ENCODE results near the gene MIPOL1. TPM values are rescaled to one million over a fixed set of nuclear protein-coding genes. Genes with fewer than 3 reads are reported as not detected.

Gene MIPOL1
- total RNA-seq, 1 donor from 2014 or later, result 12.1 TPM

- no peak overlapping the region for H3K4me3 Mint-ChIP-seq (ENCODE audit: unreplicated experiment)
- no peaks in the 10 kb centered on the region for H3K9me3 Mint-ChIP-seq (ENCODE audit: unreplicated experiment)
- no peak for DNase-seq (ENCODE audit: low spot score)
- no peaks in the 10 kb centered on the region for H3K4me1 Mint-ChIP-seq (ENCODE audit: unreplicated experiment)
- no peak for TF ChIP-seq CTCF (IDR thresholded peaks at IDR 0.05; ENCODE audit: unreplicated experiment)
- H3K27me3 Mint-ChIP-seq (ENCODE audit: unreplicated experiment), result peaks cover 2% of the 10 kb centered on the region
- no peak overlapping the region for H3K27ac Mint-ChIP-seq (ENCODE audit: unreplicated experiment)
- H3K36me3 Mint-ChIP-seq (ENCODE audit: low read depth, unreplicated experiment), result no peaks in the 10 kb centered on the region
These were observed 40.0 kb downstream of the MIPOL1 start for GRCh38 chr14:37237735-37238200.

DNA sequence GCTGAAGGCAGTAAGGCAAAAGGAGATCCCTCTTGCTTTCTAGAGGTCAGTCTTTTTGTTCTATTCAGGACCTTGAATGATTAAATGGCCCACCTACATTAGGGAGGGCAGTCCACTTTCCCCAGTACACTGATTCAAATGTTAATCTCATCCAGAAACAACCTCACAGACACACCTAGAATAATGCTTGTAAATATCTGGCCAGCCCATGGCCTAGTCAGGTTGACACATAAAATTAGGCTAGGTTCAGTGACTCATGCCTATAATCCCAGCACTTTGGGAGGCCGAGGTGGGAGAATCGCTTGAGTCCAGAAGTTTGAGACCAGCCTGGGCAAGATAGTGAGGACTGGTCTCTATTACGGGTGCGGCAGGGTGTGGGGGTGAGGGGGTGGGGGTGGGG, 43.5 kb downstream of the MIPOL1 start:
- TF ChIP-seq CTCF (IDR thresholded peaks at IDR 0.05; ENCODE audit: unreplicated experiment), result no peak
- no peaks in the 10 kb centered on the region for H3K4me1 Mint-ChIP-seq (ENCODE audit: unreplicated experiment)
- no peak overlapping the region for H3K27ac Mint-ChIP-seq (ENCODE audit: unreplicated experiment)

GRCh38 chr14:37246427-37246829, 48.7 kb downstream of the MIPOL1 start:
- Mint-ChIP-seq H3K27me3 (ENCODE audit: unreplicated experiment) (peaks cover 1% of the 10 kb centered on the region), H3K4me3 (ENCODE audit: unreplicated experiment) (no peak overlapping the region), H3K36me3 (ENCODE audit: low read depth, unreplicated experiment) (no peaks in the 10 kb centered on the region), H3K9me3 (ENCODE audit: unreplicated experiment) (no peaks in the 10 kb centered on the region), H3K4me1 (ENCODE audit: unreplicated experiment) (no peaks in the 10 kb centered on the region), H3K27ac (ENCODE audit: unreplicated experiment) (no peak overlapping the region)
- no peak for DNase-seq (ENCODE audit: low spot score)
- TF ChIP-seq CTCF (IDR thresholded peaks at IDR 0.05; ENCODE audit: unreplicated experiment), result peak; percentile 91

More for the DNA sequence above, 43.5 kb downstream of the MIPOL1 start:
- H3K36me3 Mint-ChIP-seq (ENCODE audit: low read depth, unreplicated experiment), result no peaks in the 10 kb centered on the region
- H3K27me3 Mint-ChIP-seq (ENCODE audit: unreplicated experiment), result peaks cover 2% of the 10 kb centered on the region
- no peak overlapping the region for H3K4me3 Mint-ChIP-seq (ENCODE audit: unreplicated experiment)
- no peak for DNase-seq (ENCODE audit: low spot score)
- H3K9me3 Mint-ChIP-seq (ENCODE audit: unreplicated experiment), result no peaks in the 10 kb centered on the region

DNA sequence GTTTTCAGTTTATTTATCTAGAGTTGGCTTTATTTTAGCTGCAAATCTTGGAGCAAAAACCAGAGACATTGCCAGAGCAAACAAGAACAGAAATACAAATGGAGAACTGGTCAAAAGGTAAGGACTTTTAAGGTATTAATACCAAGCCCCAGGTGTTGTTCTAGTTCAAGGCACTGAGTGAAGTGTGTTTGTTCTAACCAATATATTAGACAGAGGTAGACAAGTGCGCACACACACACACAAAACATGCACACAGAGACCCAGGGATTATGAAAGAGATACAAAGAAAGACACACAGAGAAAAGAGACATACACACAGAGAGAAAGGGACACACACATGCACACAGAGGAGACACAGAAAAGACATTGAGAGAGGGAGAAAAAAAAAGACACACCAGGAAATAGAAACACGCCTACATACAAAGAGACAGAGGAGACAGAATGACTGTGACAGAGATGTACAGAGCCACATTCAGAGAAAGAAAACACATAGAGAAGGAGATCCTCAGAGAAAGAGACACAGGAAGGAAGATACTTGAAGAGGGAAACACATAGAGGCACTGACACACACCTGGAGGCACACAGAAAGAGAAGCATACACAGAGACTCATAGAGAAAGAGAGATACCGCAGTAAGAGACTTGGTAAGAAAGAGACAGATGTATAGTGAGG, 50.2 kb downstream of the MIPOL1 start:
- Mint-ChIP-seq H3K36me3 (ENCODE audit: low read depth, unreplicated experiment) (no peaks in the 10 kb centered on the region), H3K4me1 (ENCODE audit: unreplicated experiment) (no peaks in the 10 kb centered on the region), H3K27ac (ENCODE audit: unreplicated experiment) (no peak overlapping the region), H3K9me3 (ENCODE audit: unreplicated experiment) (no peaks in the 10 kb centered on the region), H3K27me3 (ENCODE audit: unreplicated experiment) (peaks cover 1% of the 10 kb centered on the region), H3K4me3 (ENCODE audit: unreplicated experiment) (no peak overlapping the region)
- no peak for DNase-seq (ENCODE audit: low spot score)
- no peak for TF ChIP-seq CTCF (IDR thresholded peaks at IDR 0.05; ENCODE audit: unreplicated experiment)

DNA sequence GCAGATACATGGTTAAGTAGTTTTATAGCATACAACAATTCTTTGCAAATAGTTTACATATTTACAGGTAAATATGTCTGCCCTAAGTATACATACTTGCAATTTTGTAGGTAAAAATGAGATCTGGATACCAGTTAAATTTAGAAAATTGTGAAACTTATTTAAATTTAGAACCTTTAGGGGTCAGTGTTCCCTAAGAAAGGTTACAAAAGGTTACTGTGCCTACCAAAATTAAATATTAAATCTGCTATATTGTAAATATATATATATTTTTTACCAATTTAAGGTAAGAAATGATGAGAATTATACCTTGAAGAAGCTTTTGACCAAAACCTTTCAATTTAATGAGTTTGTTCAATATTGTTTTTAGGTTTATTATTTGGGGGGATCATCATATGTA, 54.0 kb downstream of the MIPOL1 start:
- DNase-seq (ENCODE audit: low spot score), result no peak
- TF ChIP-seq CTCF (IDR thresholded peaks at IDR 0.05; ENCODE audit: unreplicated experiment), result peak; percentile 40
- Mint-ChIP-seq H3K27ac (ENCODE audit: unreplicated experiment) (no peak overlapping the region), H3K9me3 (ENCODE audit: unreplicated experiment) (no peaks in the 10 kb centered on the region), H3K27me3 (ENCODE audit: unreplicated experiment) (peaks cover 1% of the 10 kb centered on the region), H3K4me3 (ENCODE audit: unreplicated experiment) (no peak overlapping the region), H3K4me1 (ENCODE audit: unreplicated experiment) (no peaks in the 10 kb centered on the region), H3K36me3 (ENCODE audit: low read depth, unreplicated experiment) (no peaks in the 10 kb centered on the region)
